Stimulated activated CD4-positive, alpha-beta T cell treated with anti-CD3 and anti-CD28 coated beads, TNF-alpha, amount 100 ng/mL, for 48 hours (primary cell): ENCODE measurements around the gene UPP2.

Source experiments
- DNase-seq, 3 donors: peaks; one replicate each; pipeline ENCODE4 v3.0.0-alpha.2; 2020; ENCODE audit warnings: low read depth in 3 of 3

Gene UPP2

DNA sequence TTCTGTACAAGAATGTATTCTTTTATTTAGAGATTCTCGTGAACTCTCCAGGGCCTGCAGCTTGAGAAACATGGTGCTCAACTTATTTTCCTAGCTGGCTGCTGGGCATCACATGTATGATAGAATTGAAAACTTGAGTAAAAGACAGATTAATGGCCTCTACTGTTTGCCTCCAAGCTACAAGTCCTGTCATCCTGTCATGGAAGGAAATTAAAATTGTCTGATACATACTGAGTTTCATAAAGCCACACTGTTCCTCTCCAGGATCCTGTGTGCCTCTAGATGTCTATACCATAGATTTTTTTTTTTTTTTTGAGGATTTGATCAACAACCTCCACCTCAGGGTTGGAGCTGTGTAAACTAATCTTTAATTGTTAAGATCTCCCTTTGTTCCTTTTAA, 38.5 kb downstream of the UPP2 start:
- DNase-seq = no peak

DNA sequence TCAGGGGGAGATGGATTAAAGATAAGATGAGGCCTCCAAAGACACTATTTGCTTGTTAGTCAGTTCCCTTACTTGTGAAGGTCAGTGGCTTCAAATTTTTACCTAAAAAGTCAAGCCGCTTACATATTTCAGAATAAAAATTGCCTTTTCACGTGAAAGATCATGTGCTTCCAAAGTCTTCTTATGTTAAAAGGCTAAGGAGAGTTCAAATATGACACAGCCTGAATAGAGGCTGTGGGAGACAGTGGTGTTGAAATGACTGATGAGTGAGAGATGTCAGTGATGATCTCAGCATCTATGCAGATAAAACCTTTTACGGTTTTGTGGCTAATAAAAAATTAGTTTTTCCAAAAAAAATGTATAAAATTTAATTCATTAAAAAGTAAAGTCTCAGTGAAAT, 40.5 kb downstream of the UPP2 start:
- DNase-seq = no peak

GRCh38 chr2:158142568-158143332, 41.1 kb downstream of the UPP2 start:
- DNase-seq = no peak

- DNase-seq = no peak
Measured at GRCh38 chr2:158143703-158144360, 42.2 kb downstream of the UPP2 start.

DNA sequence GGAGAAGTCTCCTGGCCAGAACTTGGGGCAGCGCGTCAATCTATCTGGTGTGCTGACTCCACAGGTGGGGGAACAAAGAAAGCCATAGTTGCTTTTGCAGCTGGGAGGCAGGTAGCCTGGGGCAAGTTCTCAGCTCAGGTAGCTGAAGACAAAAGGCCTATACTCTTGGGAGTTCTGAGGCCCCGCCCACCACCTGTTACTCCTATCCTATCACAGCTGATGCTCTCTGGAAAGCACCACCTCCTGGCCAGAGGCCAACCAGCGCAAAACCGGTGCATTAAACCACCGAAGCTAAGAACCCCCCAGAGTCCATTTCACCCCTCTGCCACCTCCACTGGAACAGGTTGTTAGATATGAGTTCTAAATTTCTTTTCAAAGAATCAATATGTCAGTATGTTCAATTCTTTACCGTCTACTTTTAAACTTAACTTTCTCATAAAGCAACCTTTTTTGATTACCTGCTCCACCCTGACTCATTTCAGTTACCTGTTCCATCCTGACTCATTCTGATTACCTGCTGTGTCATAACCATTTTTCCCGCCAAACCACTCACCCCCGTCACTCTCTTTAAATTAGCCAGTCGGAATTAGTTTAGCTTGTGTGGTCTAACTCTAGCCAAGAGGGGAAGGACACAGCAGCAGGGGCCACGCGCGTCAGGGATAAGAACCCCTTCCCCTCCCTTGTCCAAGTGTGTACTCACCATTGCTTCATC, 43.4 kb downstream of the UPP2 start:
- DNase-seq = no peak

GRCh38 chr2:158153270-158154015, 51.8 kb downstream of the UPP2 start:
- DNase-seq = no peak

- no peak for DNase-seq
Measured at GRCh38 chr2:158154596-158154995, 52.9 kb downstream of the UPP2 start.

GRCh38 chr2:158172719-158173118, 71.0 kb downstream of the UPP2 start:
- no peak for DNase-seq

DNA sequence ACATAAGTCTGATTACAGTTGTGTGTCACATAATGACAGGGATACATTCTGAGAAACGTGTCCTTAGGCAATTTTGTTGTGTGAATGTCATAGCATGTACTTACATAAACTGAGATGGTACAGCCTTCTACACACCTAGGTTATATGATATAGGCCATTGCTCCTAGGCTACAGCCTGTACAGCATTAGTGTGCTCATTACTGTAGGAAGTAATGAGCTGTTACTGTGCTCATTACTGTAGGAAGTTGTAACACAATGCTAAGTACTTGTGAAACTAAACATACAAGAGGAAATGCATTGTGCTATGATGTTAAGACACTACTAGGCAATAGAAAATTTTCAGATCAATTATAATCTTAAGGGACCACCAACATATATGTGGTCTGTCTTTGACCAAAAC, 72.8 kb downstream of the UPP2 start:
- no peak for DNase-seq

- DNase-seq = no peak
Measured at GRCh38 chr2:158174956-158175355, 73.3 kb downstream of the UPP2 start.

DNA sequence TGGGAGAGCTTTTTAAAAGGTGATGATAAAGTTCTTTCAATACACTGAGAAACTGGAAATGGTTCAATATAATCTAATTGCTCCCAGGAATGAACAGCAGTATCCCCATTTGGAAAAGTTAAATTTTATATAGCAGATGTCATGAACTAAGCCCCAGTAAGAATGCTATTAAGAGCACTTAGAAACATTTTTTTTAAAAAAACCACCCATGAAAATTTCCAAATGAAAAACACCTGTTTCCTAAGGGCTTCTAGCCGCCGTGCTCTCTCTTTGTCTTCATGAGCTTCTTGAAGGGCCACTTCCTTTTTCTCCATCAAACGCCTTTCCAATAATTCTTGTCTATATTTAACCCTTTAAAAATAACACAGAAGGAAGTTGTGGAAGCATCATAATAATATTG, 77.0 kb downstream of the UPP2 start:
- no peak for DNase-seq

GRCh38 chr2:158179660-158180059, 78.0 kb downstream of the UPP2 start:
- no peak for DNase-seq

DNA sequence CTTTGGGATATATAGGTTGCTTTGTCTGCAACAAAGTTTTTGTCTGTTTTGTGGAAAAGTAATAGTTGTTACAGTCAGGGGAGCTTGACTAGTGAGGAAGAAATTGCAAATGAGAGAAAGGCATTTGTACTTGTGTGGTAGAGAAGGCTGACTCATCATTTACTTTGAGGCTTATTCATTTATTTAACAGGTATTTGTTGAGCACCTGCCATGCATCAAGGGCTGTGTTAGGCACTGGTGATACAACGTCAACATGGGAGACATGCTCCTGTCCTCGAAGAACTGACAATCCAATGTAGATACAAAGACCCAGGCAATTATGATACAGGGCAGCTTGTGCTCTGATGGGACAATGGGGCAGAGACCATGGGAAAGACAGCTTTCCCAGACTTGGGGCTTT, 79.5 kb downstream of the UPP2 start:
- DNase-seq = no peak

DNA sequence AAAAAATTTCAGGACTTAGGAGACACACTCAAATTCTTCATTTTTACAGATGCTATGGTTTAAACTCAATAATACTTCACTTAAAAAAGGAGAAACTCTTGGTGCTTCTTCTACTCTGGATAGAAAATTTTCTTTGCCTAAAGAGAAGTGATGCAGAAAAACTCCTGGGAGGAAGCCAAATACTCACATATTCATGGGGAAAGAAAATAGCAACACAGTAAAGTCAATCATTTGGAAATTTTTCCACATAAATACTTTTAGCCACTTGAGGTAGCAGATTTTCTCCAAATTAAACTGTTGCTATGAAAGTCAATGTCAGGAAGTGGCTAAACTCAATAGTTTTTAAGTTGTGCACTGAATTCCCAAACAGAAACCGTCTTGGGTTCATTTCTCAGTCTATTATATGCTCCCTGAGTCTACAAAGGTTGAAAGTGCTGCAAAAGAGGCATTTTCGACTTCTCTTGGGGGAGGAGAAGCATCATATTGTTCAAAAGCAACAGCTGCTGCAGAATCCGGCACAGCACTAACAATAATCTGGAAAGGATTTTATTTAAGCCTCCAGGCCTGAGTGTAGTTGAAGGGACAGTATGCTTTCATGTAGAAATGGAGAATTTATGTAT, 81.1 kb downstream of the UPP2 start:
- DNase-seq = no peak

GRCh38 chr2:158184001-158184400, 82.3 kb downstream of the UPP2 start:
- no peak for DNase-seq

DNA sequence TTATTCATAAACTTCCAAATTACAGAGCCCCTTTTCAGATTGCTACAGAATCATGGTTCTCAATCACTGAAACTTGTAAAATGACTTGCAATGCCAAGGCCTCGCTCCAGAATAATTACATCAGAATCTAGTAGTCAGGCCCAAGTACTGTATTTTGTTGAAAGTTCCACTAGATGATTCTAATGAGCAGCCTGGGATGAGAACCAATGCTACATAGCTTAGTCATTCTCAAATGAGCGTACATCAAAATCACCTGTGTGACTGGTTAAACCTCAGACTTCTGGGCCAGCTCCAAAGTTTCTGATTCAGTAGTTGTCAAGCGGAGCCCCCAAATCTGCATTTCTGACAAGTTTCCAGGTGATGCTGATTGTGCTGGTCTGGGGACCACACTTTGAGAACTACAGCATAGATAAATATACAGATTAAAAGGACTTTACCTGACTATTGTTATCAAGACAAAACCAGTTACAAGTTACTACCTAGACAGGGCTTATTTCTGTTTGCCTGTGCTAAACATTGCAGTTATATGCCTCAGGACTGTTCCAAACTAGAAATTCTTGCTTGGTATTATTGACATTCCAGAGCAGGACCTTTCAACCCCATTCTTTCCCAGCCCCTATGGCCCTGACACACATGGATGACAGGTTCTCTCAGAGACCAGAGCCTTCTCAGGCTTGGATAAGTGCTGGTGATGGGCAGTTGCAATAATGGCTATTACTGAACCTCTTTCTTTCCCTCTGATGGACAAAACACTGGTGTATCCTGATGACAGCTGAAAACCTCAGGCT, 83.1 kb downstream of the UPP2 start:
- no peak for DNase-seq
